ENCODE results near the gene PEAR1.
A peak's percentile ranks its signal among the peaks of the same experiment; 100 is the strongest.
"Not testable (repeated sequence)": the region's sequence is repeated elsewhere in the genome, so short reads cannot be mapped to it uniquely, and the experiment has no call there.

The PEAR1 gene

GRCh38 chr1:156924478-156925153 lies 31.1 kb downstream of the PEAR1 start:
- Histone ChIP-seq H3K4me1 (0 out of 2 replicates have a peak, but pooled peaks cover 7% of the 10 kb centered on the region), H3K27ac (no peak overlapping the region), H3K4me3 (no peak overlapping the region), H3K27me3 (peaks cover 100% of the 10 kb centered on the region), H3K36me3 (no peaks in the 10 kb centered on the region), H3K9ac (no peak overlapping the region), H3K4me2 (no peak overlapping the region), H4K20me1 (peaks cover 33% of the 10 kb centered on the region; the same call in 1 of the 2 replicates), H3K9me3 (peaks cover 12% of the 10 kb centered on the region)
- TF ChIP-seq Cebpa-rat (IDR thresholded peaks at IDR 0.05): no peak

GRCh38 chr1:156925154-156926010 lies 31.9 kb downstream of the PEAR1 start:
- H3K9me3 ChIP-seq: peaks cover 4% of the 10 kb centered on the region
- H3K4me3 ChIP-seq: no peak overlapping the region
- H3K27me3 ChIP-seq: peaks cover 100% of the 10 kb centered on the region
- H3K4me2 ChIP-seq: no peak overlapping the region
- H3K9ac ChIP-seq: no peak overlapping the region
- H4K20me1 ChIP-seq: peaks cover 33% of the 10 kb centered on the region; the same call in 1 of the 2 replicates
- TF ChIP-seq Cebpa-rat (IDR thresholded peaks at IDR 0.05): no peak
- 0 out of 2 replicates have a peak, but pooled peaks cover 7% of the 10 kb centered on the region for H3K4me1 ChIP-seq
- H3K27ac ChIP-seq: no peak overlapping the region
- H3K36me3 ChIP-seq: no peaks in the 10 kb centered on the region

- peaks cover 33% of the 10 kb centered on the region; the same call in 1 of the 2 replicates for H4K20me1 ChIP-seq
- H3K27me3 ChIP-seq: peaks cover 99% of the 10 kb centered on the region
- TF ChIP-seq Cebpa-rat (IDR thresholded peaks at IDR 0.05): no peak
- peaks cover 10% of the 10 kb centered on the region; the same call in 1 of the 2 replicates for H3K4me1 ChIP-seq
- no peak overlapping the region for H3K4me3 ChIP-seq
- H3K9me3 ChIP-seq: no peaks in the 10 kb centered on the region
- H3K27ac ChIP-seq: no peak overlapping the region
- H3K4me2 ChIP-seq: no peak overlapping the region
- no peak overlapping the region for H3K9ac ChIP-seq
- no peaks in the 10 kb centered on the region for H3K36me3 ChIP-seq
Measured at GRCh38 chr1:156926175-156926574, 32.7 kb downstream of the PEAR1 start.

GRCh38 chr1:156926695-156927094 lies 33.2 kb downstream of the PEAR1 start:
- Histone ChIP-seq H3K27me3 (peaks cover 94% of the 10 kb centered on the region), H4K20me1 (peaks cover 33% of the 10 kb centered on the region; the same call in 1 of the 2 replicates), H3K4me1 (peaks cover 15% of the 10 kb centered on the region; the same call in 1 of the 2 replicates)
- H3K27ac ChIP-seq, H3K36me3 ChIP-seq, H3K9me3 ChIP-seq, H3K9ac ChIP-seq, H3K4me3 ChIP-seq, H3K4me2 ChIP-seq: not testable (repeated sequence)

GRCh38 chr1:156927215-156928042 lies 33.9 kb downstream of the PEAR1 start:
- no peak overlapping the region for H3K9ac ChIP-seq
- H3K4me2 ChIP-seq: peak overlapping the region; percentile 58
- H3K4me1 ChIP-seq: peaks cover 16% of the 10 kb centered on the region; the same call in 1 of the 2 replicates
- peaks cover 87% of the 10 kb centered on the region for H3K27me3 ChIP-seq
- no peaks in the 10 kb centered on the region for H3K36me3 ChIP-seq
- H4K20me1 ChIP-seq: peaks cover 33% of the 10 kb centered on the region; the same call in 1 of the 2 replicates
- peak overlapping the region; percentile 57 for H3K4me3 ChIP-seq
- no peak for TF ChIP-seq Cebpa-rat (IDR thresholded peaks at IDR 0.05)
- H3K9me3 ChIP-seq: no peaks in the 10 kb centered on the region
- H3K27ac ChIP-seq: no peak overlapping the region

- peaks cover 16% of the 10 kb centered on the region; the same call in 1 of the 2 replicates for H3K4me1 ChIP-seq
- no peak overlapping the region for H3K4me3 ChIP-seq
- H3K27ac ChIP-seq: no peak overlapping the region
- no peak overlapping the region for H3K9ac ChIP-seq
- H4K20me1 ChIP-seq: peaks cover 27% of the 10 kb centered on the region; the same call in 1 of the 2 replicates
- peaks cover 80% of the 10 kb centered on the region for H3K27me3 ChIP-seq
- peak overlapping the region; percentile 58; the same call in 1 of the 2 replicates for H3K4me2 ChIP-seq
- peaks cover 1% of the 10 kb centered on the region; the same call in 1 of the 2 replicates for H3K36me3 ChIP-seq
- no peak for TF ChIP-seq Cebpa-rat (IDR thresholded peaks at IDR 0.05)
- H3K9me3 ChIP-seq: no peaks in the 10 kb centered on the region
Measured at GRCh38 chr1:156928043-156928602, 34.6 kb downstream of the PEAR1 start.

- no peak overlapping the region for H3K9ac ChIP-seq
- TF ChIP-seq Cebpa-rat (IDR thresholded peaks at IDR 0.05): no peak
Measured at GRCh38 chr1:156929596-156930238, 36.2 kb downstream of the PEAR1 start.

GRCh38 chr1:156930483-156930882 lies 37.0 kb downstream of the PEAR1 start:
- H3K4me3 ChIP-seq: no peak overlapping the region
- H3K27me3 ChIP-seq: peaks cover 56% of the 10 kb centered on the region
- no peak overlapping the region for H3K9ac ChIP-seq
- no peak overlapping the region for H3K27ac ChIP-seq
- peaks cover 15% of the 10 kb centered on the region; the same call in 1 of the 2 replicates for H4K20me1 ChIP-seq
- H3K4me1 ChIP-seq: peaks cover 16% of the 10 kb centered on the region; the same call in 1 of the 2 replicates
- no peak overlapping the region for H3K4me2 ChIP-seq
- H3K36me3 ChIP-seq: peaks cover 16% of the 10 kb centered on the region
- TF ChIP-seq Cebpa-rat (IDR thresholded peaks at IDR 0.05): no peak
- no peaks in the 10 kb centered on the region for H3K9me3 ChIP-seq

More at GRCh38 chr1:156929596-156930238, 36.2 kb downstream of the PEAR1 start:
- Histone ChIP-seq H3K27me3 (peaks cover 64% of the 10 kb centered on the region), H4K20me1 (peaks cover 23% of the 10 kb centered on the region; the same call in 1 of the 2 replicates), H3K4me2 (no peak overlapping the region), H3K4me3 (no peak overlapping the region), H3K27ac (no peak overlapping the region), H3K4me1 (peaks cover 16% of the 10 kb centered on the region; the same call in 1 of the 2 replicates), H3K36me3 (peaks cover 9% of the 10 kb centered on the region; the same call in 1 of the 2 replicates), H3K9me3 (no peaks in the 10 kb centered on the region)
